HL-60 (cell line): Measurements from ENCODE around the gene DIP2C.

Experiments
- DNase-seq, 2 experiments: peaks; one replicate each; pipeline ENCODE4 v3.0.0-alpha.2; 2010 to 2020; ENCODE audit warnings: low read depth in 1 of 2, low spot score in 1 of 2
- H3K27ac ChIP-seq: fragments of 250-450 bp; sonication (Bioruptor Pico); replicated peaks from 2 replicates; pipeline ENCODE4 v1.5.1; 2020; ENCODE audit warnings: mild to moderate bottlenecking, moderate library complexity
- H3K27me3 ChIP-seq: fragments of 250-450 bp; sonication (Bioruptor Pico); 2 replicates; pipeline ENCODE4 v1.5.1; 2021; ENCODE audit warnings: mild to moderate bottlenecking, moderate library complexity; ENCODE audit not compliant: insufficient read depth, poor library complexity, severe bottlenecking
- H3K4me3 ChIP-seq: replicated peaks from 2 replicates; pipeline ENCODE4 v1.5.1; 2011; ENCODE audit warnings: mild to moderate bottlenecking, control low read depth, low read length; ENCODE audit not compliant: insufficient read depth
- GABPA ChIP-seq: IDR thresholded peaks from 2 replicates; pipeline ENCODE4 v1.6.1; 2012; ENCODE audit warnings: low read depth
- POLR2AphosphoS5 ChIP-seq: IDR thresholded peaks from 2 replicates; pipeline ENCODE4 v1.6.1; 2012; ENCODE audit warnings: low read depth
- SPI1 ChIP-seq: IDR thresholded peaks from 2 replicates; pipeline ENCODE4 v1.6.1; 2012; ENCODE audit warnings: low read depth, mild to moderate bottlenecking, borderline replicate concordance
- TF ChIP-seq, protein P1 (sequence below): IDR thresholded peaks from one replicate; pipeline ENCODE4 v1.5.1; 2011; ENCODE audit warnings: low read length, control low read depth, inconsistent platforms; ENCODE audit not compliant: insufficient read depth
- TF ChIP-seq, protein P2 (sequence below): IDR thresholded peaks from 2 replicates; pipeline ENCODE4 v1.6.1; 2012; ENCODE audit warnings: low read depth; ENCODE audit not compliant: insufficient replicate concordance

Gene DIP2C

DNA sequence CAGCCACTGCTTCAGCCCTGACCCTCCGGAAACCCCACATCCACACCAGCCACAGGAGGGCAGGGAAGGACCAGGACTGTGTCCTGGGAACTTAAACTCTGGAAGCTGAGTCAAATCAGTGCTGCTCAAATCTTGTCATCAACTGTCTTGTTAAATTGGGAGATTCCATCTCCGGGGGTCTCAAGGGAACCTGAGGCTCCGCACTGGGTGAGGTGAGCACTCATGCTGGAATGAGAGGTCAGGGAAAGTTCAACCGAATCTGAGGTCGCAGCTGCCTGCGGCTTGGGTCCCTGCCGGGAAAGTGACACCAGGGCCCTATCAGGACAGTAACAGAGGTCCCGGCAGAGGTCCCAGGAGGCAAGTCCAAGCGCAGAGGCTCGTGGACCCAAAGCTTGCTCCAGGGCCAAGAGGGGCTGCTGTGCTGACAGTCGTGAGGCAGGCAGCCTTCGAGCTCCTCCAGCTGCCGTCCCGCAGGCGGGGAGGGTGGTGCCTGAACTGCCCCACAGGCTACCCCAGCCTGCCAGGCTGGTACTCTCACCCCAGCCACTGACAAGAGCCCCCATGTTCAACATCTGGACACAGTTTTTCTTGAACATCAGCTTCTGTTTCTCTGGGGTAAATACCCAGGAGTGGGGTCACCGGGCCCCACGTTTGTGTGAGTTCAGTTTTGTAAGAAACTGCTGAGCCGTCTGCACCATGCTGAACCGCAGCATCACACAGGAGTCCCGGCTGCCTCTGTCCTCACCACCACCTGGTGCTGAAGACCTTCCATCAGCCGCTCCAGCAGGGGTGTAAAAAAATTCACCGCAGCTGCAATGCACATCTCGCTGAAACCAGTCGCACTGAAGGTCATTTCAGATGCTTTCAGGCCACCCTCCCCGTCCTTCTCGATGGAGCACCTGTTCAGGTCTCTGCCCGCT, 101.0 kb downstream of the DIP2C start:
- Histone ChIP-seq H3K4me3 (no peak overlapping the region), H3K27me3 (no peaks in the 10 kb centered on the region), H3K27ac (no peak overlapping the region)
- TF ChIP-seq GABPA (no peak), POLR2AphosphoS5 (no peak), SPI1 (no peak)
- TF ChIP-seq, protein P1, sequence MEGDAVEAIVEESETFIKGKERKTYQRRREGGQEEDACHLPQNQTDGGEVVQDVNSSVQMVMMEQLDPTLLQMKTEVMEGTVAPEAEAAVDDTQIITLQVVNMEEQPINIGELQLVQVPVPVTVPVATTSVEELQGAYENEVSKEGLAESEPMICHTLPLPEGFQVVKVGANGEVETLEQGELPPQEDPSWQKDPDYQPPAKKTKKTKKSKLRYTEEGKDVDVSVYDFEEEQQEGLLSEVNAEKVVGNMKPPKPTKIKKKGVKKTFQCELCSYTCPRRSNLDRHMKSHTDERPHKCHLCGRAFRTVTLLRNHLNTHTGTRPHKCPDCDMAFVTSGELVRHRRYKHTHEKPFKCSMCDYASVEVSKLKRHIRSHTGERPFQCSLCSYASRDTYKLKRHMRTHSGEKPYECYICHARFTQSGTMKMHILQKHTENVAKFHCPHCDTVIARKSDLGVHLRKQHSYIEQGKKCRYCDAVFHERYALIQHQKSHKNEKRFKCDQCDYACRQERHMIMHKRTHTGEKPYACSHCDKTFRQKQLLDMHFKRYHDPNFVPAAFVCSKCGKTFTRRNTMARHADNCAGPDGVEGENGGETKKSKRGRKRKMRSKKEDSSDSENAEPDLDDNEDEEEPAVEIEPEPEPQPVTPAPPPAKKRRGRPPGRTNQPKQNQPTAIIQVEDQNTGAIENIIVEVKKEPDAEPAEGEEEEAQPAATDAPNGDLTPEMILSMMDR: no peak
- TF ChIP-seq, protein P2, sequence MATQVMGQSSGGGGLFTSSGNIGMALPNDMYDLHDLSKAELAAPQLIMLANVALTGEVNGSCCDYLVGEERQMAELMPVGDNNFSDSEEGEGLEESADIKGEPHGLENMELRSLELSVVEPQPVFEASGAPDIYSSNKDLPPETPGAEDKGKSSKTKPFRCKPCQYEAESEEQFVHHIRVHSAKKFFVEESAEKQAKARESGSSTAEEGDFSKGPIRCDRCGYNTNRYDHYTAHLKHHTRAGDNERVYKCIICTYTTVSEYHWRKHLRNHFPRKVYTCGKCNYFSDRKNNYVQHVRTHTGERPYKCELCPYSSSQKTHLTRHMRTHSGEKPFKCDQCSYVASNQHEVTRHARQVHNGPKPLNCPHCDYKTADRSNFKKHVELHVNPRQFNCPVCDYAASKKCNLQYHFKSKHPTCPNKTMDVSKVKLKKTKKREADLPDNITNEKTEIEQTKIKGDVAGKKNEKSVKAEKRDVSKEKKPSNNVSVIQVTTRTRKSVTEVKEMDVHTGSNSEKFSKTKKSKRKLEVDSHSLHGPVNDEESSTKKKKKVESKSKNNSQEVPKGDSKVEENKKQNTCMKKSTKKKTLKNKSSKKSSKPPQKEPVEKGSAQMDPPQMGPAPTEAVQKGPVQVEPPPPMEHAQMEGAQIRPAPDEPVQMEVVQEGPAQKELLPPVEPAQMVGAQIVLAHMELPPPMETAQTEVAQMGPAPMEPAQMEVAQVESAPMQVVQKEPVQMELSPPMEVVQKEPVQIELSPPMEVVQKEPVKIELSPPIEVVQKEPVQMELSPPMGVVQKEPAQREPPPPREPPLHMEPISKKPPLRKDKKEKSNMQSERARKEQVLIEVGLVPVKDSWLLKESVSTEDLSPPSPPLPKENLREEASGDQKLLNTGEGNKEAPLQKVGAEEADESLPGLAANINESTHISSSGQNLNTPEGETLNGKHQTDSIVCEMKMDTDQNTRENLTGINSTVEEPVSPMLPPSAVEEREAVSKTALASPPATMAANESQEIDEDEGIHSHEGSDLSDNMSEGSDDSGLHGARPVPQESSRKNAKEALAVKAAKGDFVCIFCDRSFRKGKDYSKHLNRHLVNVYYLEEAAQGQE: no peak
- no peak for DNase-seq

DNA sequence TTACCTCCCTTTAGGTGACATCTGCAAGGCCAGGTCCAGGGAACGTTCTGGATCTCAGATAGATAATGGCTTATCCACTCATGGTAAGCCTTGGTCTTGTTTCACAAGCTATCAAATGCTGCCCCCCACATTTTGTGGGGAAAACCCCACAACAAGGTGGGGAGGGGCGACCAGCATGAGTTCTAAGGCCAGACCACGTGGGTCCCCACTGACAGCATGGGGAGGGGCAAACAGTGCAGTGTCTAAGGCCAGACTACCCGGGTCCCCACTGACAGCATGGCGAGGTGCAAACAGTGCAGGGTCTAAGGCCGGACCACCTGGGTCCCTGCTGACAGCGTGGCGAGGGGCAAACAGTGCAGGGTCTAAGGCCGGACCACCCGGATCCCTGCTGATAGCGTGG, 102.8 kb downstream of the DIP2C start:
- Histone ChIP-seq H3K27me3 (no peaks in the 10 kb centered on the region), H3K27ac (no peak overlapping the region), H3K4me3 (no peak overlapping the region)
- no peak for DNase-seq
- no peak for TF ChIP-seq POLR2AphosphoS5
- TF ChIP-seq GABPA: no peak
- TF ChIP-seq, protein P2: no peak
- TF ChIP-seq SPI1: no peak
- TF ChIP-seq, protein P1: no peak

- TF ChIP-seq GABPA: no peak
- no peak for TF ChIP-seq POLR2AphosphoS5
- TF ChIP-seq, protein P1: no peak
- no peak for TF ChIP-seq SPI1
- TF ChIP-seq, protein P2: no peak
- Histone ChIP-seq H3K27me3 (no peaks in the 10 kb centered on the region), H3K27ac (no peak overlapping the region), H3K4me3 (no peak overlapping the region)
- no peak for DNase-seq
Measured at GRCh38 chr10:586151-586550, 103.3 kb downstream of the DIP2C start.
